CD1c-positive myeloid dendritic cell (primary cell): ENCODE data around the gene MPP3.
"Not testable (repeated sequence)": the region's sequence is repeated elsewhere in the genome, so short reads cannot be mapped to it uniquely, and the experiment has no call there.

ENCODE experiments used
- DNase-seq: peaks from one replicate; pipeline ENCODE4 v3.0.0-alpha.2; 2016; ENCODE audit errors: extremely low spot score

The MPP3 gene

GRCh38 chr17:43861960-43862359, 29.0 kb upstream of the MPP3 start:
- no peak for DNase-seq

- DNase-seq: peak; percentile 47
Measured at GRCh38 chr17:43860927-43861622, 28.1 kb upstream of the MPP3 start.

- no peak for DNase-seq
Measured at GRCh38 chr17:43860077-43860725, 27.3 kb upstream of the MPP3 start.

DNA sequence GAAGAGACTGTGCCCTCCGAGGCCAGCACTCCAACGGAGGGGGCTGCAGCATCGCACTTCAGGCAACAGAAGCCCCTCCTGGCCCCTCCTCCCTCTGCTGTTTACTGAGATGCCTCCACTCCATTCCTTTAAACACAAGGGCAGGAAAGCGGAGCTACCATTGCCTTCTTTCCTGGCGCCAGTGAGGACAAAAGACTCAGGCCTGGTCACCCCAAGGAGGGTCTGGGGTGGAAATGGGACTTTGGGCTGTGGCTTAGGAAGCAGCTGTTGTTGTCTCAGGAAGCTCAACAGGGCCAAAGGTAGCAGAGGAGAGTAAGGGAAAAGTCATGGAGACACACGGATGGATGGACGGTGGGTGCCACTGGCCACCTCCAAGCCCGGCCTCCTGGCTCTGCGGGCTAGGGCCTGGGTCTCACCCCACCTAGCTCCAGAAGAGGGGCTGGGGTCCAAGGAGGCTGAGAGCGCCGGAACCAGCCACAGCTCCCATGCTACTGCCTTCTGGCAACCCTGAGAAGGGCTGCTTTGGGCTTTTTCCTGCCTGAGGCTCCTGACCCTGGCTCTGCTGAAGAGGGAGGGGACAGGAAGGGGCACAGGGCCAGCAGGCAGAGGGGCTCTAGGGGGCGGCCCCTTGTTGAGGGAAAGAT, 25.1 kb upstream of the MPP3 start:
- DNase-seq: no peak

- DNase-seq: no peak
Measured at GRCh38 chr17:43857141-43857540, 24.2 kb upstream of the MPP3 start.

GRCh38 chr17:43856141-43856540, 23.2 kb upstream of the MPP3 start:
- no peak for DNase-seq

DNA sequence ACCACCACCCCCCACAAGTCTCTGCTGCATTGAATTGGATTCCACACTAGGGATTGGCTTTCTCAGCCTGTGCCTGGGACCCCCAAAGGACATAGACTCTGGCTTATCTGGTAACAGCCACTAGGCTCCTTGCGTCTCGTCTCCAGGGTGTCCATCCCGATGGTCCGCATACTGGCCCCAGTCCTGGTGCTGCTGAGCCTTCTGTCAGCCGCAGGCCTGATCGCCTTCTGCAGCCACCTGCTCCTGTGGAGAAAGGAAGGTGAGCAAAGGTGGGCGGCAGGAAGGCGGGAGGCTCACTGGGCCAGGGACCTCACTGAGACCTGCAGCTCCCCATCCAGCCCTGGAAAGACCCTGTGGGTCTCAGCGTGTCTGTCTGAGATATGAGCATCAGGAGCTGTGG, 22.1 kb upstream of the MPP3 start:
- DNase-seq: no peak

- DNase-seq: no peak
Measured at GRCh38 chr17:43854498-43854897, 21.6 kb upstream of the MPP3 start.

DNA sequence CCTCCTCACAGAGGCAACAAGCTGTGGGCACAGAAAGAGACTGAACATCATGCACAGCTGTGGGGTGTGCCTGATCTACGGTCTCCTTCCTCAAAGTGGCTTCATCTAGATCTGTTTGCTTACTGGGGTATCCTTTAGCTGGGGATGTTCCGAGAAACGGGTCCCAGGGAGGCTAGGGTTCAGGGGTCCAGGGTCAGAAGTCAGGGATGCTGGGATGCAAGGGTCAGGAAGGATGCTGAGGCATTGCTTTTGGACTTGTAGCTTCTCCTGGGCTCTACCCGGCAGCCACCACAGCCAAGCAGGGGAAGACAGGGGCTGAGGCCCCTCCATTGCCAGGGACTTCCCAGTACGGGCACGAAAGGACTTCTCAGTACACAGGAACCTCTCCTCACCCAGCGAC, 20.6 kb upstream of the MPP3 start:
- no peak for DNase-seq

DNA sequence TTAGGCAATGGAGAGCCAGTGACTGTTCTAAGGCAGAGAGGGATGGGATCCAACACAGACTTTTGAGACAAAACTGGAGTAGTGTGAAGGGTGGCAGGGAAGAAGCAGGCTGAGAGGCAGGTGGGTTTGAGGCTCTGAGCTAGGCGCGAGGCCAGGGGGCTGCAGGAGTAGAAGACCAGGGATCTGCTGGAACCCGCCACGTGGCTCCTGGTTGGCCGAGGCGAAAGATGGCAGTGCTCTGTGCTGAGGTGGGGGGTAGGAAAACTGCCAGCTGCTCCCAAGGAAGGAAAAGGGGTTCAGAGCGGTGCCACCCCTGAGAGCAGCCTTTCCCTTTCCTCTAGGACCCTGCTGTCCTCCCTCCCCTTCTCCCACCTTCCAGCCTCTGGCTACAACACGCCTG, 19.6 kb upstream of the MPP3 start:
- DNase-seq: no peak

DNA sequence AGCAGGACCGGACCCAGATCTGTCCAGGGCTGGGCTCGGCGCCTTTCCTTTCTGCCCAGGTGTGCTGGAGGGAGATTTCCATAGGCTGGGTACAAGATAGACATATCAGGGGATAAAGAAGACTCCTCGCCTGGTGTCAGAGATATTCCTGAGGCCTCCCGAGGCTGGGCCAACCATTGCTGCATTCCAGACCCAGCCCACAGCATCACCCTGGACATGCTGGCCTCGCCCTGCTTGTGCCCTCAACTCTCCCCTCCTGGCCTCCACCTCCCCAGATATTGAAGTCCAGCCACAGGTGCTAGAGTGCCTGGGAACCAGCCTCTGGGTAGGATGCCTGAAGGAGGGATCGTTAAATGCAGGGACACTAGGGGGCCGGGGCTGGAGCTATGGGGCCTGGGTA, 16.2 kb upstream of the MPP3 start:
- DNase-seq: no peak

GRCh38 chr17:43848601-43849000, 15.7 kb upstream of the MPP3 start:
- DNase-seq: no peak

- DNase-seq: peak; percentile 75
Measured at GRCh38 chr17:43846963-43847371, 14.0 kb upstream of the MPP3 start, which contains the start of gene CD300LG. Gene CD300LG (plus strand): TSS chr17:43847176. CDS start chr17:43847217, 41 bp downstream.

- DNase-seq: peak; percentile 79
Measured at GRCh38 chr17:43846221-43846712, 13.3 kb upstream of the MPP3 start.

GRCh38 chr17:43845766-43846165, 12.8 kb upstream of the MPP3 start:
- no peak for DNase-seq

- no peak for DNase-seq
Measured at GRCh38 chr17:43844241-43844640, 11.3 kb upstream of the MPP3 start.

DNA sequence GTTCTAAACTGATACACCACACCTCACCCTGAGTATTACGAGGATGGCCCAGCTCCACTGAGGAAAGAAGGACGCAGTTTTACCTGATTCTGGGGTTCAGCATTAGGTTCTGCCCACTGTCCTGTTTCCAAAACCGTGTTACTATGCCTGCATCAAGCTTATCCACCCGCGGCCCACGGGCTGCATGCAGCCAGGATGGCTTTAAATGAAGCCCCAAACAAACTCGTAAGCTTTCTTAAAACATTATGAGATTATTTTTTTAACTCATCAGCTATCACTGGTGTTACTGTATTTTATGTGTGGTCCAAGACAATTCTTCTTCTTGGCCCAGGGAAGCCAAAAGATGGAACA, 10.0 kb upstream of the MPP3 start:
- no peak for DNase-seq

DNA sequence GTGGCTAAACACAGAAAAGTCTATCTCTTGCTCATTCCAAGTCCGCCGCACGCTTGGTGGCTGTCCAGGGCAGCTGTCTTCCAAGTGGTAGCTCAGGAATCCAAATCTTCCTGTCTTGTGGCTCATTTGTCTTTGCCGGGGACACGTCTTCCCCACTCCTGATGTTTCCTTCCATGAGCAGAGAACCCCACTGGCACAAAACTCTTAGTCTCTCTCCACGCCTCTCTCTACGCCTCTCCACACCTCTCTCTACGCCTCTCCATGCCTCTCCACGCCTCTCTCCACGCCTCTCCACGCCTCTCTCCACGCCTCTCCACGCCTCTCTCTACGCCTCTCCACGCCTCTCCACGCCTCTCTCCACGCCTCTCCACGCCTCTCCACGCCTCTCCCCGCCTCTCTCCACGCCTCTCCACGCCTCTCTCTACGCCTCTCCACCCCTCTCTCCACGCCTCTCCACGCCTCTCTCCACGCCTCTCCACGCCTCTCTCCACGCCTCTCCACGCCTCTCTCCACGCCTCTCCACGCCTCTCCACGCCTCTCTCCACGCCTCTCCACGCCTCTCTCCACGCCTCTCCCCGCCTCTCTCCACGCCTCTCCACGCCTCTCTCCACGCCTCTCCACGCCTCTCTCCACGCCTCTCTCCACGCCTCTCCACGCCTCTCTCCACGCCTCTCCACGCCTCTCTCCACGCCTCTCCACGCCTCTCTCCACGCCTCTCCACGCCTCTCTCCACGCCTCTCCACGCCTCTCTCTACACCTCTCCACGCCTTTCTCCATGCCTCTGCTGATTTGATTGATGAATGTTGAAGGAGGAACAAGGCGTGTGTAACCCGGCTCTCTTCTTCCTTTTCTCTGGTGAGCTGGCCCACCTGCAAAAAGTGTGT, 9.4 kb upstream of the MPP3 start:
- DNase-seq: not testable (repeated sequence)

GRCh38 chr17:43841282-43841681, 8.3 kb upstream of the MPP3 start:
- no peak for DNase-seq

DNA sequence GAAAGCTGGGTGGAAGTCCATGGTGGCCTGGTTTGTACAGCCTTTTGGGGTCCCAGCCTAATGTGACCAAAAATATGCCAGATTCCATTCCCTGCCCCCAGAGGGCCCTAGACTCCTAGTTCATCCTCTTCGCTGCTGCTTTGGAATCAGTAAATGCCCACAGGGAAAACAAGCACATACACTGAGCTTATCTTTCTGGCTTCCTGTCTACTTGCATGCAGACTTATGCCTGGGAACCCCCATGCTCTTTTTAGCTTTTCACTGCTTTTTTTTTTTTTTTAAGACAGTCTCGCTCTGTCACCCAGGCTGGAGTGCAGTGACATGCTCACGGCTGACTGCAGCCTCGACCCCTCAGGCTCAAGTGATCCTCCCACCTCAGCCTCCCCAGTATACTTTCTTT, 7.9 kb upstream of the MPP3 start:
- DNase-seq: no peak

DNA sequence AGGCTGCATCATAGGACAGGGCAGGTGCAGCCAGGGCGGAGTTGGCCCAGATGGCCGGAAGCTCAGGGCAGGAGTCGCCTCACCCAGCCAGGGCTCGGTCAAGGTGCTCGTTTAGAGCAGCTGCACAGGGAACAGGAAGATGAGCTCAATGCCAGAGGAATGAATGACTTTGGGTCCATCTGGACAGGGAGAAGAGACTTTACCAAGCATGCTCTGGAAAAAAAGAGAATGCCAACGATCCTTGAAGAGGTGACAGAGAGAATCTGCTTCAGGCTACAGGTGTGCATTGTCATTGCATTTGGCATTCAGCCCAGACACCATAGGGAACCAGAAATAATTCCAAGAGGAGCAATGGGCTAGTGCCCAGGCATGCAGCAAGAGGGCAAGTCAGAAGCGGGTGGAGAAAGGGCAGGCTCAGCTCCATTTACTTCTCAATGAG, 6.7 kb upstream of the MPP3 start:
- no peak for DNase-seq

DNA sequence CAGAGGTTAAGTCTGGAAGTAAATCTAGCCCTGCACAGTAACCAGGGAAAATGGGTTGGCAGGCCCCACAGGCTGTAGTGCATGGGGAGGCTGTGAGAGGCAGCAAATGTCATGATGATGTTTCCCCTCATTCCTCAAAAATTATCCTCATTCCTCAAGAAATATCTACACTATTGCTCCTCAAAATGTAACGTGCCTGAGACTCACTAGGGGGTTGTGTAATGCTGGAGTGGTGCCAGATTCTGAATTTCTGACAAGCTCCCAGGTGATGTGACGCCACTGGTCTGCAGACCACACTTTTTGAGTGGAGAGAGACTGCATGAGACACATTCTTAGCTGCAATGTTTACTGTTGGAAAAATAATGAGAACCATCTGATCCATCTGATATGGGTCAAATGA, 1.2 kb upstream of the MPP3 start:
- DNase-seq: no peak
